OCI-LY3 (cell line): ENCODE data around the gene CFAP73.

Experiments used
- EZH2phosphoT487 ChIP-seq: fragments of 200-600 bp; shearing (Covaris generic); IDR thresholded peaks from 2 replicates; pipeline ENCODE4 v1.6.1; 2018; ENCODE audit warnings: antibody characterized with exemption, mixed run types, low read depth
- TF ChIP-seq, protein P1 (sequence below): fragments of 200-600, 300-600 bp; sonication (generic); IDR thresholded peaks from 2 replicates; pipeline ENCODE4 v1.5.1; 2014; ENCODE audit warnings: antibody characterized with exemption, low read length, low read depth

DNA sequence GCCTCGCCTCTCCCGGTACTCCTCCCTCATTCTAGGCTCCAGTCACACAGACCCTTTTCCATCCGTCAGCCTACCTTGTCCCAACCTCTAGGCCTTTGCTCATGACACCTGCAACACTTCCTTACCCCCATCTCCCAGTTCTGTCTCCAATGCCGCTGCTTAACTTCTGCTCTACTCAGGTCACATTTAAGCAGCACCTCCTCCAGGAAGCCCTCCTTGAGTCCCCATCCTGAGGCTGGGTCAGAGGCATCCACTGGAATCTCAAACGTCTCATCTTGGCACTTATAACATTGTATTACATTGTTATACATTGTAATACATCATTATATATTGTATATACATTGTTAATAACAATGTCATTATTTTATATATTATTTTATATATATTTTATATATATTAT is 46.7 kb upstream of the CFAP73 start:
- TF ChIP-seq, protein P1, sequence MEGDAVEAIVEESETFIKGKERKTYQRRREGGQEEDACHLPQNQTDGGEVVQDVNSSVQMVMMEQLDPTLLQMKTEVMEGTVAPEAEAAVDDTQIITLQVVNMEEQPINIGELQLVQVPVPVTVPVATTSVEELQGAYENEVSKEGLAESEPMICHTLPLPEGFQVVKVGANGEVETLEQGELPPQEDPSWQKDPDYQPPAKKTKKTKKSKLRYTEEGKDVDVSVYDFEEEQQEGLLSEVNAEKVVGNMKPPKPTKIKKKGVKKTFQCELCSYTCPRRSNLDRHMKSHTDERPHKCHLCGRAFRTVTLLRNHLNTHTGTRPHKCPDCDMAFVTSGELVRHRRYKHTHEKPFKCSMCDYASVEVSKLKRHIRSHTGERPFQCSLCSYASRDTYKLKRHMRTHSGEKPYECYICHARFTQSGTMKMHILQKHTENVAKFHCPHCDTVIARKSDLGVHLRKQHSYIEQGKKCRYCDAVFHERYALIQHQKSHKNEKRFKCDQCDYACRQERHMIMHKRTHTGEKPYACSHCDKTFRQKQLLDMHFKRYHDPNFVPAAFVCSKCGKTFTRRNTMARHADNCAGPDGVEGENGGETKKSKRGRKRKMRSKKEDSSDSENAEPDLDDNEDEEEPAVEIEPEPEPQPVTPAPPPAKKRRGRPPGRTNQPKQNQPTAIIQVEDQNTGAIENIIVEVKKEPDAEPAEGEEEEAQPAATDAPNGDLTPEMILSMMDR, result no peak
- TF ChIP-seq EZH2phosphoT487, result no peak
